Endothelial cell of umbilical vein (primary cell): ENCODE measurements around the gene PABPC1L. TPM values are rescaled to one million over a fixed set of nuclear protein-coding genes. Genes with fewer than 3 reads are reported as not detected.

Experiments used
- BruUV-seq: library from RNA; stranded (reverse); fragments of 400-500 nt; replicated peaks from 2 replicates; lab custom pipeline; 2021; lab: Mats Ljungman, UMichigan
- CTCF ChIA-PET: fragments of 300-600, 350-600 bp; sonication (Branson Sonifier 250); formaldehyde crosslinking; loops from one replicate; lab custom pipeline; 2021; ENCODE audit warnings: antibody characterized with exemption, inconsistent platforms; lab: Charles Lee
- POLR2A ChIA-PET: fragments of 300-600, 350-600 bp; sonication (Branson Sonifier 250); formaldehyde crosslinking; loops from one replicate; lab custom pipeline; 2021; ENCODE audit warnings: antibody characterized with exemption, inconsistent platforms; lab: Charles Lee
- DNase-seq: peaks from one replicate; pipeline ENCODE4 v3.0.0-alpha.2; 2011; ENCODE audit warnings: low read depth, low spot score
- FAIRE-seq: peaks from 2 replicates; lab custom pipeline; 2011; peaks lifted over from hg19 to GRCh38; lab: Jason Lieb, UNC
- H2AFZ ChIP-seq: 2 replicates; pipeline ENCODE4 v1.6.0; 2012; ENCODE audit warnings: low read depth, low read length, control low read depth, inconsistent platforms
- H3K27ac ChIP-seq: 2 replicates; pipeline ENCODE4 v1.5.1; 2011; ENCODE audit warnings: low read depth, mild to moderate bottlenecking, control low read depth, low read length, moderate library complexity; ENCODE audit not compliant: insufficient read depth
- H3K27me3 ChIP-seq, 2 experiments: 2 replicates each; pipeline versions ENCODE4 v1.6.0 to v1.6.1; 2011; ENCODE audit warnings: low read length in 2 of 2, mixed read lengths in 1 of 2; ENCODE audit not compliant: control insufficient read depth in 2 of 2, insufficient read depth in 2 of 2
- H3K36me3 ChIP-seq, 2 experiments: 2 replicates in 1 of 2; 3 replicates in 1 of 2; pipeline ENCODE4 v1.5.1; 2011; ENCODE audit warnings: low read length in 2 of 2, mild to moderate bottlenecking in 1 of 2, moderate library complexity in 1 of 2; ENCODE audit not compliant: control insufficient read depth in 2 of 2, insufficient read depth in 2 of 2; ENCODE audit errors: extremely low read depth in 1 of 2
- H3K4me1 ChIP-seq: 3 replicates; pipeline ENCODE4 v1.5.1; 2011; ENCODE audit warnings: mild to moderate bottlenecking, low read length; ENCODE audit not compliant: control insufficient read depth, insufficient read depth; ENCODE audit errors: extremely low read depth
- H3K4me2 ChIP-seq: 2 replicates; pipeline ENCODE4 v1.6.1; 2011; ENCODE audit warnings: low read length, control low read depth, mixed read lengths; ENCODE audit not compliant: insufficient read depth
- H3K4me3 ChIP-seq, 3 experiments: fragments of 200-600 bp in 1 of 3; sonication (generic), shearing (Covaris generic) in 1 of 3; replicated peaks in 1 of 3; 2 replicates each; pipeline ENCODE4 v1.5.1; 2011 to 2016; ENCODE audit warnings: control low read depth in 3 of 3, low read length in 3 of 3, mild to moderate bottlenecking in 2 of 3, inconsistent platforms in 1 of 3, low read depth in 1 of 3, moderate library complexity in 1 of 3; ENCODE audit not compliant: insufficient read depth in 1 of 3
- H3K79me2 ChIP-seq: 2 replicates; pipeline ENCODE4 v1.6.0; 2012; ENCODE audit warnings: low read length, inconsistent platforms; ENCODE audit not compliant: control insufficient read depth, insufficient read depth
- H3K9ac ChIP-seq: replicated peaks from 2 replicates; pipeline ENCODE3; 2011; ENCODE audit warnings: low read length, control low read depth; ENCODE audit not compliant: insufficient read depth; ENCODE audit errors: extremely low read depth
- H3K9me1 ChIP-seq: replicated peaks from 3 replicates; pipeline ENCODE4 v1.6.0; 2011; ENCODE audit warnings: mild to moderate bottlenecking, low read length; ENCODE audit not compliant: control insufficient read depth, insufficient read depth; ENCODE audit errors: extremely low read depth
- H3K9me3 ChIP-seq: replicated peaks from 2 replicates; pipeline ENCODE4 v1.5.1; 2012; ENCODE audit warnings: low read length, inconsistent platforms; ENCODE audit not compliant: control insufficient read depth, insufficient read depth
- H4K20me1 ChIP-seq: replicated peaks from 2 replicates; pipeline ENCODE3; 2011; ENCODE audit warnings: mild to moderate bottlenecking, low read length; ENCODE audit not compliant: control insufficient read depth, insufficient read depth; ENCODE audit errors: extremely low read depth
- EZH2 ChIP-seq: IDR thresholded peaks from 2 replicates; pipeline ENCODE4 v1.6.1; 2012; ENCODE audit warnings: borderline replicate concordance, low read depth, mild to moderate bottlenecking, moderate library complexity, low read length, inconsistent platforms; ENCODE audit not compliant: severe bottlenecking
- FOS ChIP-seq: IDR thresholded peaks from 2 replicates; pipeline ENCODE4 v1.6.1; 2011; ENCODE audit warnings: mild to moderate bottlenecking, low read length, moderate library complexity, borderline replicate concordance; ENCODE audit not compliant: insufficient read depth
- GATA2 ChIP-seq: IDR thresholded peaks from 2 replicates; pipeline ENCODE4 v1.7.0; 2011; ENCODE audit warnings: low read depth, mild to moderate bottlenecking, moderate library complexity, mixed read lengths, low read length; ENCODE audit not compliant: insufficient read length, insufficient read depth
- JUN ChIP-seq: IDR thresholded peaks from 2 replicates; pipeline ENCODE4 v1.6.1; 2011; ENCODE audit warnings: borderline replicate concordance, low read depth; ENCODE audit not compliant: insufficient read length, insufficient read depth
- MYC ChIP-seq: IDR thresholded peaks from one replicate; pipeline ENCODE4 v1.6.1; 2011; ENCODE audit warnings: mild to moderate bottlenecking, low read depth, low read length
- POLR2A ChIP-seq: IDR thresholded peaks from 2 replicates; pipeline ENCODE4 v1.6.1; 2012; ENCODE audit warnings: low read depth, mild to moderate bottlenecking, control low read depth, low read length
- POLR2AphosphoS5 ChIP-seq: IDR thresholded peaks from 2 replicates; pipeline ENCODE4 v1.6.1; 2012; ENCODE audit warnings: low read depth, mild to moderate bottlenecking, control low read depth, low read length, moderate library complexity; ENCODE audit not compliant: insufficient read depth
- dilution Hi-C: fragments of 300-500 bp; cut with MboI; formaldehyde crosslinking; loops from one replicate; pipeline ENCODE4 v1.15.0; 2019; ENCODE audit warnings: low sequenced_read_pairs; ENCODE audit not compliant: extremely low pct_ligation_motif_present
- intact Hi-C: fragments of 100-400 bp; cut with micrococcal nuclease; formaldehyde crosslinking; loops from one replicate; pipeline ENCODE4 v1.10.0; 2022
- polyA plus RNA-seq, 4 experiments: library from polyadenylated mRNA; depleted of rRNA in 3 of 4; stranded (reverse) in 3 of 4; unstranded in 1 of 4; fragments of >200 nt; gene quantifications; 2 replicates each; pipeline versions ENCODE4 v1.2.1 to v1.2.3, GENCODE V29; 2011 to 2012; ENCODE audit warnings: missing spikeins in 1 of 4
- total RNA-seq: library from RNA; stranded (reverse); gene quantifications from 2 replicates; pipeline ENCODE4 v1.2.3, GENCODE V29; 2021
- TF ChIP-seq, protein P1 (sequence below): IDR thresholded peaks from 2 replicates; pipeline ENCODE4 v1.6.1; 2011; ENCODE audit not compliant: insufficient read depth, insufficient read length
- TF ChIP-seq, protein P2 (sequence below), 2 donors: IDR thresholded peaks; 1 replicate in 1 of 2; 2 replicates in 1 of 2; pipeline ENCODE4 v1.5.1; 2011; ENCODE audit warnings: low read length in 2 of 2, mild to moderate bottlenecking in 2 of 2, moderate library complexity in 2 of 2, control low read depth in 1 of 2, inconsistent platforms in 1 of 2, low read depth in 1 of 2; ENCODE audit not compliant: insufficient read depth in 1 of 2; ENCODE audit errors: extremely low read depth in 1 of 2

The PABPC1L gene
- total and polyA plus RNA-seq, 2 donors (not counting 3 experiments of a cell fraction or from before 2014, with no cell fraction given): 7.8 to 12.6 TPM

DNA sequence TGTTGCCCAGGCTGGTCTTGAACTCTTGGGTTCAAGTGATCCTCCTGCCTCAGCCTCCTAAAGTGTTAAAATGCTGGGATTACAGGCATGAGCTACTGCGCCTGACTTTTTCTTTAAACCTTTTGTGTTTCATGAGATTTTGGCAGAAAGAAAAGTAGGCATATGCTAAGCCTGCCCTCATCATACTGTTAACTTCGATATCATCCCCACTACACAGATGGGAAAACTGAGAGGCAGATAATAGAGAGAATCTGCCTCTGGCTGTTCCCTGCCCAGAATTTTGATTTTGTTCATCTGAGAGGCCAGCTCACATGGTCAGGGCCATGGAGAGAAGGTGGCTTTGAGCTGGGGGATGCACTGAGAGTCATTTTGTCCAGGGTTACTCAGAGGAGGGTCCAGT lies 7.5 kb downstream of the PABPC1L start:
- Histone ChIP-seq H4K20me1 (no peaks in the 10 kb centered on the region), H3K4me3 (no peak overlapping the region), H3K36me3 (no peaks in the 10 kb centered on the region), H3K4me1 (no peaks in the 10 kb centered on the region), H3K9me3 (no peaks in the 10 kb centered on the region), H2AFZ (no peak overlapping the region), H3K9ac (no peak overlapping the region), H3K79me2 (no peaks in the 10 kb centered on the region), H3K4me2 (no peak overlapping the region), H3K27me3 (no peaks in the 10 kb centered on the region), H3K9me1 (no peaks in the 10 kb centered on the region), H3K27ac (no peak overlapping the region)
- intact Hi-C loops: no loop called here
- no TSS peak for BruUV-seq
- DNase-seq (no peak), FAIRE-seq (no peak)
- TF ChIP-seq FOS: no peak
- TF ChIP-seq MYC: no peak
- TF ChIP-seq JUN: no peak
- no peak for TF ChIP-seq GATA2
- TF ChIP-seq EZH2: no peak
- TF ChIP-seq POLR2A: no peak
- TF ChIP-seq, protein P1, sequence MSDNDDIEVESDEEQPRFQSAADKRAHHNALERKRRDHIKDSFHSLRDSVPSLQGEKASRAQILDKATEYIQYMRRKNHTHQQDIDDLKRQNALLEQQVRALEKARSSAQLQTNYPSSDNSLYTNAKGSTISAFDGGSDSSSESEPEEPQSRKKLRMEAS: no peak
- TF ChIP-seq, protein P2, sequence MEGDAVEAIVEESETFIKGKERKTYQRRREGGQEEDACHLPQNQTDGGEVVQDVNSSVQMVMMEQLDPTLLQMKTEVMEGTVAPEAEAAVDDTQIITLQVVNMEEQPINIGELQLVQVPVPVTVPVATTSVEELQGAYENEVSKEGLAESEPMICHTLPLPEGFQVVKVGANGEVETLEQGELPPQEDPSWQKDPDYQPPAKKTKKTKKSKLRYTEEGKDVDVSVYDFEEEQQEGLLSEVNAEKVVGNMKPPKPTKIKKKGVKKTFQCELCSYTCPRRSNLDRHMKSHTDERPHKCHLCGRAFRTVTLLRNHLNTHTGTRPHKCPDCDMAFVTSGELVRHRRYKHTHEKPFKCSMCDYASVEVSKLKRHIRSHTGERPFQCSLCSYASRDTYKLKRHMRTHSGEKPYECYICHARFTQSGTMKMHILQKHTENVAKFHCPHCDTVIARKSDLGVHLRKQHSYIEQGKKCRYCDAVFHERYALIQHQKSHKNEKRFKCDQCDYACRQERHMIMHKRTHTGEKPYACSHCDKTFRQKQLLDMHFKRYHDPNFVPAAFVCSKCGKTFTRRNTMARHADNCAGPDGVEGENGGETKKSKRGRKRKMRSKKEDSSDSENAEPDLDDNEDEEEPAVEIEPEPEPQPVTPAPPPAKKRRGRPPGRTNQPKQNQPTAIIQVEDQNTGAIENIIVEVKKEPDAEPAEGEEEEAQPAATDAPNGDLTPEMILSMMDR (IDR thresholded peaks at IDR 0.05; ENCODE audit: extremely low read depth in 1 of 2, insufficient read depth in 1 of 2, low read depth in 1 of 2, low read length in 2 of 2): no peak
- no peak for TF ChIP-seq POLR2AphosphoS5
- ChIA-PET CTCF (interaction anchor here (0.6 kb wide), 1 partner anchor 23 kb away, joined by 4 read pairs; no protein-coding TSS in a partner anchor), POLR2A (interaction anchor here (0.6 kb wide), 1 partner anchor 1069 kb away, joined by 3 read pairs; no protein-coding TSS in a partner anchor)
- dilution Hi-C loops: no loop called here
